ENCODE results near the gene USP17L12.
"Not testable (repeated sequence)": the region's sequence is repeated elsewhere in the genome, so short reads cannot be mapped to it uniquely, and the experiment has no call there.

Gene USP17L12, protein sequence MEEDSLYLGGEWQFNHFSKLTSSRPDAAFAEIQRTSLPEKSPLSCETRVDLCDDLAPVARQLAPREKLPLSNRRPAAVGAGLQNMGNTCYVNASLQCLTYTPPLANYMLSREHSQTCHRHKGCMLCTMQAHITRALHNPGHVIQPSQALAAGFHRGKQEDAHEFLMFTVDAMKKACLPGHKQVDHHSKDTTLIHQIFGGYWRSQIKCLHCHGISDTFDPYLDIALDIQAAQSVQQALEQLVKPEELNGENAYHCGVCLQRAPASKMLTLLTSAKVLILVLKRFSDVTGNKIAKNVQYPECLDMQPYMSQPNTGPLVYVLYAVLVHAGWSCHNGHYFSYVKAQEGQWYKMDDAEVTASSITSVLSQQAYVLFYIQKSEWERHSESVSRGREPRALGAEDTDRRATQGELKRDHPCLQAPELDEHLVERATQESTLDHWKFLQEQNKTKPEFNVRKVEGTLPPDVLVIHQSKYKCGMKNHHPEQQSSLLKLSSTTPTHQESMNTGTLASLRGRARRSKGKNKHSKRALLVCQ
- total RNA-seq: 0 reads per million in 2 donors

DNA sequence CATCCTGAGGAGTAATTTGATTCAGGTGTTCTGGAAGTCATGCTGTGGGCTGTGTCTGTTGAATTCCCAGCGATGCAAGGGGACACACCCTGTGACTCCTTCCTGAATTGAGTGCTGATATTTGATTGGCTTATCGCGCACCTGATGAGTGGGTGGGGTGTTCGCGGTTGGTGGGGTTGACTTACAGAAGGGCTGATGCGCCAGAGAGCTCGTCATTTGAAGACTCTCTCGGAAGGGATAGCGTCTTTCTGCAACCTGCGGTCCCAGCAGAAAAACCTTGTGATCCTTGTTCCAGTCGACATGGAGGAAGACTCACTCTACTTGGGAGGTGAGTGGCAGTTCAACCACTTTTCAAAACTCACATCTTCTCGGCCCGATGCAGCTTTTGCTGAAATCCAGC lies at the start of gene USP17L12:
USP17L12 (plus strand) TSS at position 301 of the 400 bp plus-strand sequence; CDS start at position 301, 0 bp downstream.
- not testable (repeated sequence) for DNase-seq

DNA sequence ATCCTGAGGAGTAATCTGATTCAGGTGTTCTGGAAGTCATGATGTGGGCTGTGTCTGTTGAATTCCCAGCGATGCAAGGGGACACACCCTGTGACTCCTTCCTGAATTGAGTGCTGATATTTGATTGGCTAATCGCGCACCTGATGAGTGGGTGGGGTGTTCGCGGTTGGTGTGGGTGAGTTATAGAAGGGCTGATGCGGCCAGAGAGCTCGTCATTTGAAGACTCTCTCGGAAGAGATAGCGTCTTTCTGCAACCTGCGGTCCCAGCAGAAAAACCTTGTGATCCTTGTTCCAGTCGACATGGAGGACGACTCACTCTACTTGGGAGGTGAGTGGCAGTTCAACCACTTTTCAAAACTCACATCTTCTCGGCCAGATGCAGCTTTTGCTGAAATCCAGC lies 9.6 kb upstream of the USP17L12 start, which contains the start of gene USP17L10:
USP17L10 (plus strand) TSS at position 301 of the 400 bp plus-strand sequence; CDS start at position 301, 0 bp downstream.
- not testable (repeated sequence) for DNase-seq

DNA sequence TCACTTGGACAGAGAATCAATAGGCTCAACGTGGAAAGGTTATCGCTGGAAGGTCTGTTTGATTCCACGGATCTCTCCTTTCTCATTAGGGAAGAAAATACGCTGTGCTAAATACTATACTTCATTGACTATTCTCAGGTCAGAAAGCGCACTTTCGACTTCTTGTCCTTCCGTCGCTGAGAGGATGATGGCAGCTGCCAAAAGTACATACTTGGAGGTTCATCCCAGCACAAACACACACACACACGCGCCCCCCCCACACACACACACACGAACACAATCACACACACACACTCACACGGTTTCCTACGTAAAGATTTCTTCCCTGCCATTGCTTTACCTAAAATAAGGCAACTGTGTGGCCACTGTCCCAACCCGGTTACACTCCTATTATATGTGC lies 5.3 kb upstream of the USP17L12 start:
- not testable (repeated sequence) for DNase-seq

DNA sequence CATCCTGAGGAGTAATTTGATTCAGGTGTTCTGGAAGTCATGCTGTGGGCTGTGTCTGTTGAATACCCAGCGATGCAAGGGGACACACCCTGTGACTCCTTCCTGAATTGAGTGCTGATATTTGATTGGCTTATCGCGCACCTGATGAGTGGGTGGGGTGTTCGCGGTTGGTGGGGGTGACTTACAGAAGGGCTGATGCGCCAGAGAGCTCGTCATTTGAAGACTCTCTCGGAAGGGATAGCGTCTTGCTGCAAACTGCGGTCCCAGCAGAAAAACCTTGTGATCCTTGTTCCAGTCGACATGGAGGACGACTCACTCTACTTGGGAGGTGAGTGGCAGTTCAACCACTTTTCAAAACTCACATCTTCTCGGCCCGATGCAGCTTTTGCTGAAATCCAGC lies 4.8 kb upstream of the USP17L12 start, which contains the start of gene USP17L11:
USP17L11 (plus strand) TSS at position 301 of the 400 bp plus-strand sequence; CDS start at position 301, 0 bp downstream.
- not testable (repeated sequence) for DNase-seq

DNA sequence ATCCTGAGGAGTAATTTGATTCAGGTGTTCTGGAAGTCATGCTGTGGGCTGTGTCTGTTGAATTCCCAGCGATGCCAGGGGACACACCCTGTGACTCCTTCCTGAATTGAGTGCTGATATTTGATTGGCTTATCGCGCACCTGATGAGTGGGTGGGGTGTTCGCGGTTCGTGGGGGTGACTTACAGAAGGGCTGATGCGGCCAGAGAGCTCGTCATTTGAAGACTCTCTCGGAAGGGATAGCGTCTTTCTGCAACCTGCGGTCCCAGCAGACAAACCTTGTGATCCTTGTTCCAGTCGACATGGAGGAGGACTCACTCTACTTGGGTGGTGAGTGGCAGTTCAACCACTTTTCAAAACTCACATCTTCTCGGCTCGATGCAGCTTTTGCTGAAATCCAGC lies 4.6 kb downstream of the USP17L12 start, which contains the start of gene USP17L13:
USP17L13 (plus strand) TSS at position 301 of the 400 bp plus-strand sequence; CDS start at position 301, 0 bp downstream.
- not testable (repeated sequence) for DNase-seq

DNA sequence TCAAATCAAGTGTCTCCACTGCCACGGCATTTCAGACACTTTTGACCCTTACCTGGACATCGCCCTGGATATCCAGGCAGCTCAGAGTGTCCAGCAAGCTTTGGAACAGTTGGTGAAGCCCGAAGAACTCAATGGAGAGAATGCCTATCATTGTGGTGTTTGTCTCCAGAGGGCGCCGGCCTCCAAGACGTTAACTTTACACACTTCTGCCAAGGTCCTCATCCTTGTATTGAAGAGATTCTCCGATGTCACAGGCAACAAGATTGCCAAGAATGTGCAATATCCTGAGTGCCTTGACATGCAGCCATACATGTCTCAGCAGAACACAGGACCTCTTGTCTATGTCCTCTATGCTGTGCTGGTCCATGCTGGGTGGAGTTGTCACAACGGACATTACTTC lies 10.3 kb downstream of the USP17L12 start:
- DNase-seq: not testable (repeated sequence)

DNA sequence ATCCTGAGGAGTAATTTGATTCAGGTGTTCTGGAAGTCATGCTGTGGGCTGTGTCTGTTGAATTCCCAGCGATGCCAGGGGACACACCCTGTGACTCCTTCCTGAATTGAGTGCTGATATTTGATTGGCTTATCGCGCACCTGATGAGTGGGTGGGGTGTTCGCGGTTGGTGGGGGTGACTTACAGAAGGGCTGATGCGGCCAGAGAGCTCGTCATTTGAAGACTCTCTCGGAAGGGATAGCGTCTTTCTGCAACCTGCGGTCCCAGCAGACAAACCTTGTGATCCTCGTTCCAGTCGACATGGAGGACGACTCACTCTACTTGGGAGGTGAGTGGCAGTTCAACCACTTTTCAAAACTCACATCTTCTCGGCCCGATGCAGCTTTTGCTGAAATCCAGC lies 14.1 kb downstream of the USP17L12 start, which contains the start of gene USP17L15:
USP17L15 (plus strand) TSS at position 301 of the 400 bp plus-strand sequence; CDS start at position 301, 0 bp downstream.
- DNase-seq: not testable (repeated sequence)

DNA sequence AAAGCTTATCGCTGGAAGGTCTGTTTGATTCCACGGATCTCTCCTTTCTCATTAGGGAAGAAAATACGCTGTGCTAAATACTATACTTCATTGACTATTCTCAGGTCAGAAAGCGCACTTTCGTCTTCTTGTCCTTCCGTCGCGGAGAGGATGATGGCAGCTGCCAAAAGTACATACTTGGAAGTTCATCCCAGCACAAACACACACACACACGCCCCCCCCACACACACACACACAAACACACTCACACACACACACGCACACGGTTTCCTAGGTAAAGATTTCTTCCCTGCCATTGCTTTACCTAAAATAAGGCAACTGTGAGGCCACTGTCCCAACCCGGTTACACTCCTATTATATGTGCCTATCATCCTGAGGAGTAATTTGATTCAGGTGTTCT lies 18.5 kb downstream of the USP17L12 start:
- DNase-seq: not testable (repeated sequence)

DNA sequence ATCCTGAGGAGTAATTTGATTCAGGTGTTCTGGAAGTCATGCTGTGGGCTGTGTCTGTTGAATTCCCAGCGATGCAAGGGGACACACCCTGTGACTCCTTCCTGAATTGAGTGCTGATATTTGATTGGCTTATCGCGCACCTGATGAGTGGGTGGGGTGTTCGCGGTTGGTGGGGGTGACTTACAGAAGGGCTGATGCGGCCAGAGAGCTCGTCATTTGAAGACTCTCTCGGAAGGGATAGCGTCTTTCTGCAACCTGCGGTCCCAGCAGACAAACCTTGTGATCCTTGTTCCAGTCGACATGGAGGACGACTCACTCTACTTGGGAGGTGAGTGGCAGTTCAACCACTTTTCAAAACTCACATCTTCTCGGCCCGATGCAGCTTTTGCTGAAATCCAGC lies 23.6 kb downstream of the USP17L12 start, which contains the start of gene USP17L17:
USP17L17 (plus strand) TSS at position 301 of the 400 bp plus-strand sequence; CDS start at position 301, 0 bp downstream.
- not testable (repeated sequence) for DNase-seq

DNA sequence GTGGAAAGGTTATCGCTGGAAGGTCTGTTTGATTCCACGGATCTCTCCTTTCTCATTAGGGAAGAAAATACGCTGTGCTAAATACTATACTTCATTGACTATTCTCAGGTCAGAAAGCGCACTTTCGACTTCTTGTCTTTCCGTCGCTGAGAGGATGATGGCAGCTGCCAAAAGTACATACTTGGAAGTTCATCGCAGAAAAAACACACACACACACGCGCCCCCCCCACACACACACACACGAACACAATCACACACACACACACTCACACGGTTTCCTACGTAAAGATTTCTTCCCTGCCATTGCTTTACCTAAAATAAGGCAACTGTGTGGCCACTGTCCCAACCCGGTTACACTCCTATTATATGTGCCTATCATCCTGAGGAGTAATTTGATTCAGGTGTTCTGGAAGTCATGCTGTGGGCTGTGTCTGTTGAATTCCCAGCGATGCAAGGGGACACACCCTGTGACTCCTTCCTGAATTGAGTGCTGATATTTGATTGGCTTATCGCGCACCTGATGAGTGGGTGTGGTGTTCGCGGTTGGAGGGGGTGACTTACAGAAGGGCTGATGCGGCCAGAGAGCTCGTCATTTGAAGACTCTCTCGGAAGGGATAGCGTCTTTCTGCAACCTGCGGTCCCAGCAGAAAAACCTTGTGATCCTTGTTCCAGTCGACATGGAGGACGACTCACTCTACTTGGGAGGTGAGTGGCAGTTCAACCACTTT lies 28.2 kb downstream of the USP17L12 start, which contains the start of gene USP17L18:
USP17L18 (plus strand) TSS at position 678 of the 728 bp plus-strand sequence; CDS start at position 678, 0 bp downstream.
- DNase-seq: peak in 2 of 5 experiments; percentile 0 to 5

DNA sequence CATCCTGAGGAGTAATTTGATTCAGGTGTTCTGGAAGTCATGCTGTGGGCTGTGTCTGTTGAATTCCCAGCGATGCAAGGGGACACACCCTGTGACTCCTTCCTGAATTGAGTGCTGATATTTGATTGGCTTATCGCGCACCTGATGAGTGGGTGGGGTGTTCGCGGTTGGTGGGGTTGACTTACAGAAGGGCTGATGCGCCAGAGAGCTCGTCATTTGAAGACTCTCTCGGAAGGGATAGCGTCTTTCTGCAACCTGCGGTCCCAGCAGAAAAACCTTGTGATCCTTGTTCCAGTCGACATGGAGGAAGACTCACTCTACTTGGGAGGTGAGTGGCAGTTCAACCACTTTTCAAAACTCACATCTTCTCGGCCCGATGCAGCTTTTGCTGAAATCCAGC lies 33.1 kb downstream of the USP17L12 start, which contains the start of gene USP17L19:
USP17L19 (plus strand) TSS at position 301 of the 400 bp plus-strand sequence; CDS start at position 301, 0 bp downstream.
- DNase-seq: not testable (repeated sequence)

DNA sequence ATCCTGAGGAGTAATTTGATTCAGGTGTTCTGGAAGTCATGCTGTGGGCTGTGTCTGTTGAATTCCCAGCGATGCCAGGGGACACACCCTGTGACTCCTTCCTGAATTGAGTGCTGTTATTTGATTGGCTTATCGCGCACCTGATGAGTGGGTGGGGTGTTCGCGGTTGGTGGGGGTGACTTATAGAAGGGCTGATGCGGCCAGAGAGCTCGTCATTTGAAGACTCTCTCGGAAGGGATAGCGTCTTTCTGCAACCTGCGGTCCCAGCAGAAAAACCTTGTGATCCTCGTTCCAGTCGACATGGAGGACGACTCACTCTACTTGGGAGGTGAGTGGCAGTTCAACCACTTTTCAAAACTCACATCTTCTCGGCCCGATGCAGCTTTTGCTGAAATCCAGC lies 37.9 kb downstream of the USP17L12 start, which contains the start of gene USP17L20:
USP17L20 (plus strand) TSS at position 301 of the 400 bp plus-strand sequence; CDS start at position 301, 0 bp downstream.
- DNase-seq: not testable (repeated sequence)

DNA sequence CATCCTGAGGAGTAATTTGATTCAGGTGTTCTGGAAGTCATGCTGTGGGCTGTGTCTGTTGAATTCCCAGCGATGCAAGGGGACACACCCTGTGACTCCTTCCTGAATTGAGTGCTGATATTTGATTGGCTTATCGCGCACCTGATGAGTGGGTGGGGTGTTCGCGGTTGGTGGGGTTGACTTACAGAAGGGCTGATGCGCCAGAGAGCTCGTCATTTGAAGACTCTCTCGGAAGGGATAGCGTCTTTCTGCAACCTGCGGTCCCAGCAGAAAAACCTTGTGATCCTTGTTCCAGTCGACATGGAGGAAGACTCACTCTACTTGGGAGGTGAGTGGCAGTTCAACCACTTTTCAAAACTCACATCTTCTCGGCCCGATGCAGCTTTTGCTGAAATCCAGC lies 42.6 kb downstream of the USP17L12 start, which contains the start of gene USP17L21:
USP17L21 (plus strand) TSS at position 301 of the 400 bp plus-strand sequence; CDS start at position 301, 0 bp downstream.
- DNase-seq: not testable (repeated sequence)

DNA sequence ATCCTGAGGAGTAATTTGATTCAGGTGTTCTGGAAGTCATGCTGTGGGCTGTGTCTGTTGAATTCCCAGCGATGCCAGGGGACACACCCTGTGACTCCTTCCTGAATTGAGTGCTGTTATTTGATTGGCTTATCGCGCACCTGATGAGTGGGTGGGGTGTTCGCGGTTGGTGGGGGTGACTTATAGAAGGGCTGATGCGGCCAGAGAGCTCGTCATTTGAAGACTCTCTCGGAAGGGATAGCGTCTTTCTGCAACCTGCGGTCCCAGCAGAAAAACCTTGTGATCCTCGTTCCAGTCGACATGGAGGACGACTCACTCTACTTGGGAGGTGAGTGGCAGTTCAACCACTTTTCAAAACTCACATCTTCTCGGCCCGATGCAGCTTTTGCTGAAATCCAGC lies 47.4 kb downstream of the USP17L12 start, which contains the start of gene USP17L22:
USP17L22 (plus strand) TSS at position 301 of the 400 bp plus-strand sequence; CDS start at position 301, 0 bp downstream.
- DNase-seq: not testable (repeated sequence)
